Cardiac muscle cell (in vitro differentiated cells and primary cell): Measurements from ENCODE around the gene COL5A1. TPM values are rescaled to one million over a fixed set of nuclear protein-coding genes. Genes with fewer than 3 reads are reported as not detected.

Experiments used
- DNase-seq, 2 donors: peaks; one replicate each; pipeline versions ENCODE4 v3.0.0 to v3.0.0-alpha.2; 2010 to 2017; ENCODE audit warnings: low read depth in 1 of 2, low spot score in 1 of 2
- H3K27ac ChIP-seq: fragments of 200-600 bp; sonication (generic); 2 replicates; pipeline ENCODE4 v1.5.1; 2016
- H3K27me3 ChIP-seq: fragments of 200-600 bp; sonication (generic); 2 replicates; pipeline ENCODE4 v1.6.0; 2016; ENCODE audit warnings: control low read depth
- H3K36me3 ChIP-seq: fragments of 200-600 bp; sonication (generic); 2 replicates; pipeline ENCODE4 v1.5.1; 2016; ENCODE audit warnings: control low read depth
- H3K4me1 ChIP-seq: fragments of 200-600 bp; sonication (generic); 2 replicates; pipeline ENCODE4 v1.8.1; 2017; ENCODE audit warnings: low read depth, mild to moderate bottlenecking, mixed run types
- H3K4me3 ChIP-seq: fragments of 200-600 bp; sonication (generic); 2 replicates; pipeline ENCODE4 v1.5.1; 2016; ENCODE audit warnings: mild to moderate bottlenecking
- H3K9me3 ChIP-seq: fragments of 200-600 bp; sonication (generic); 2 replicates; pipeline ENCODE4 v1.5.1; 2017; ENCODE audit warnings: low read depth, mild to moderate bottlenecking, control low read depth
- polyA plus RNA-seq: library from polyadenylated mRNA; unstranded; fragments of >200 nt; fragmentation: Nextera tagmentation; extraction: Ambion mirVana; gene quantifications from 2 replicates; pipeline ENCODE4 v1.2.1, GENCODE V29; 2016
- total RNA-seq: library from RNA; depleted of rRNA; stranded (reverse); fragments of >200 nt; gene quantifications from 2 replicates; pipeline ENCODE4 v1.2.3, GENCODE V29; 2016
- TF ChIP-seq, protein P1 (sequence below): IDR thresholded peaks from 2 replicates; pipeline ENCODE4 v1.5.1; 2012; ENCODE audit warnings: low read depth, mild to moderate bottlenecking, low read length

Gene COL5A1
- total and polyA plus RNA-seq, 2 experiments from 2014 or later, result 34.5 to 129 TPM

DNA sequence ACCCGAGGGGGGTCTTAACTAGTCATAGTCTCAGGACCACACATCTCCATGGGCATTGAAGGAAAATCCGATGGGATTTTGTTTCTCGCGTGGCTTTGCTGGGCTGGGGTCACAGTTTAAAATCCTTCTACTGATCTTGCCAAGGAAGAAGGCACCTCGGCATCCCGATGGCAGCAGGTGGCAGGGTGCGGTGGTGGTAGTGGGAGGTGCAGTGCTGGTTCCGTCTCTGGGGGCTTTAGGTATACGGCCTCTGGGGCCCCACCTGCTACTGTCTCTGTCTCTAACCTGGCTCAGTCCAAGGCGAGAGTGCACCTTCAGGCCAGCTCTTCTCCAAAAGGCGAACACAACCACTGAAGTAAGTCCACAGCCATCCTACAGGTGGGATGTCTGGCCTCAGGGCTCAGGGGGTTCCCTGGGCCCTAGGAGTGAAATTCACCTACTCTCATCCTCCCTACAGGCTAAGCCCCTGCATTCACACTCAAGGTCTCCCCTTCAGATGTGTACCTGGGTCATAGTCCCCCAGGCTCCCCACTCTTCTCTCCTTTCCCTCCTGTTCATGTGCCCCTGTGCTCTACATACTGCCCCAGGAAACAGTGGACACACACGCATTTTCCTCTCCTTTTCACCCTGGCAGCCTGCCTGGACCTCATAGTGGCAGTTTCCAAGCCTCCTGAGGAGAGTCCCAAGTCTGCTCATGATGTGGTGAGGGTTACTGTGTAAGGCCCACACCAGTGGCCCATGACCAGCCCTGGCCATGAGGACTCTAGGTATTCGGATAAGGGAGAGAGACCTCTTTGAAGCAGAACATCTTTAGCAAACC is 238.3 kb downstream of the COL5A1 start:
- Histone ChIP-seq H3K27ac (no peak overlapping the region), H3K4me1 (no peaks in the 10 kb centered on the region), H3K27me3 (no peaks in the 10 kb centered on the region), H3K9me3 (no peaks in the 10 kb centered on the region), H3K4me3 (no peak overlapping the region), H3K36me3 (no peaks in the 10 kb centered on the region)
- TF ChIP-seq, protein P1, sequence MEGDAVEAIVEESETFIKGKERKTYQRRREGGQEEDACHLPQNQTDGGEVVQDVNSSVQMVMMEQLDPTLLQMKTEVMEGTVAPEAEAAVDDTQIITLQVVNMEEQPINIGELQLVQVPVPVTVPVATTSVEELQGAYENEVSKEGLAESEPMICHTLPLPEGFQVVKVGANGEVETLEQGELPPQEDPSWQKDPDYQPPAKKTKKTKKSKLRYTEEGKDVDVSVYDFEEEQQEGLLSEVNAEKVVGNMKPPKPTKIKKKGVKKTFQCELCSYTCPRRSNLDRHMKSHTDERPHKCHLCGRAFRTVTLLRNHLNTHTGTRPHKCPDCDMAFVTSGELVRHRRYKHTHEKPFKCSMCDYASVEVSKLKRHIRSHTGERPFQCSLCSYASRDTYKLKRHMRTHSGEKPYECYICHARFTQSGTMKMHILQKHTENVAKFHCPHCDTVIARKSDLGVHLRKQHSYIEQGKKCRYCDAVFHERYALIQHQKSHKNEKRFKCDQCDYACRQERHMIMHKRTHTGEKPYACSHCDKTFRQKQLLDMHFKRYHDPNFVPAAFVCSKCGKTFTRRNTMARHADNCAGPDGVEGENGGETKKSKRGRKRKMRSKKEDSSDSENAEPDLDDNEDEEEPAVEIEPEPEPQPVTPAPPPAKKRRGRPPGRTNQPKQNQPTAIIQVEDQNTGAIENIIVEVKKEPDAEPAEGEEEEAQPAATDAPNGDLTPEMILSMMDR, result no peak
- no peak for DNase-seq

DNA sequence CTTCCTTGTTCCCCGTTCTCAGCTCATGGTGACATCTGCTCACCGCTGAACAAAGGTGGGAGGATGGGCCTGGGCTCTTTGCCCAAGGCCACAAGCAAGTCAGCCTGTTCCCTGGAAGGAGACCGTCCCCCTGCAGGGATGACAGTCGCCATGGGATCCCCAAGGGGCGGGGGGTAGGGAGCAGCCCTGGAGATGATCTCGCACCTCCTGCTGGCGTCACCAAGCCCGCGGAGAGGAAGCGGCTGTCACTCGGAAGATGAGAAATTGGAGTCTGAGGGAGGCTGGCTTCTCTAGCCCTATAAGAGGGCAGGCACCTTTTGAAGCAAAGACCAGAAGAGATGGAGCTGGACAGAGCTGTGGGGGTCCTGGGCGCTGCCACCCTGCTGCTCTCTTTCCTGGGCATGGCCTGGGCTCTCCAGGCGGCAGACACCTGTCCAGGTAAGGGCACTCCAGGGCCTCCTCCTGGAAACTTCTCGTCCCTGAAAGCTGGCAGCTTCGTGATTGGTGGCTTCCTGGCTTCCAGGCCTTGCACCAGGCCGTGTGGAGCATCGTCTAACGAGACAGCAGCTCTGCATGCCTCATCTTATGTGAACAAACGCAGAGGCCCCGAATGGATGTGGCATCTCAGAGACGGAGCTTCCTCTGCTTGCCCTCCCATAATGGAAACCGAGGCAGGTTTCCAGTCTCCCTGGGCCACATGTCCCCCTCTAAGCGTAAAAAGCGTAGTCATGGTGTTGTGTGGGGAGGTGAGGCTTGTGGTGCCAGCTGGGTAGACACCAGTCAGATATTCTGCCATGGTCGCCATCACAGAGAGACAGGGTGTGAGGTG is 239.1 kb downstream of the COL5A1 start, which contains the start of gene FCN2:
FCN2 (plus strand) TSS at position 327 of the 829 bp plus-strand sequence; CDS start at position 339, 12 bp downstream.
- H3K4me1 ChIP-seq, result no peaks in the 10 kb centered on the region
- no peaks in the 10 kb centered on the region for H3K36me3 ChIP-seq
- no peak within 1 kb of the TSS for H3K4me3 ChIP-seq
- H3K27ac ChIP-seq, result no peak within 1 kb of the TSS
- no peaks in the 10 kb centered on the region for H3K27me3 ChIP-seq
- TF ChIP-seq, protein P1, result no peak
- H3K9me3 ChIP-seq, result no peaks in the 10 kb centered on the region
- DNase-seq, result no peak

DNA sequence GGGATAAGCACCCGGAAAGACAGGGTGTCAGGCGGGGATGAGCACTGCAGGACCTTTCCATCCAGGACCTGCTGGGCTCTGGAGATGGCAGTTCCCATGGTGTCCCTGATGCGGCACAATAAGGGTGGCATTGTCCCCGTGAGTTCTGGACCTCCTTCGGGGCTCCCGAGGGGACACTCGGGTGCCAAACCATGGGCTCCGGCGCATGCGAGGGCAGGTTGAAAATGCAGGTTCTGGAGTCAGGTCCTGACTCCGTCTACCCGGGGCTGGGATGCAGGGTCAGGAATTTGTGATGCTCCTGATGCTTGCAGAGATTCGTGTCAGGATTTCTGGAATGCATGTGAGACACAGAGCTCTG is 239.7 kb downstream of the COL5A1 start:
- TF ChIP-seq, protein P1, result no peak
- no peak overlapping the region for H3K4me3 ChIP-seq
- H3K27ac ChIP-seq, result no peak overlapping the region
- DNase-seq, result no peak
- no peaks in the 10 kb centered on the region for H3K9me3 ChIP-seq
- H3K36me3 ChIP-seq, result no peaks in the 10 kb centered on the region
- H3K4me1 ChIP-seq, result no peaks in the 10 kb centered on the region
- H3K27me3 ChIP-seq, result no peaks in the 10 kb centered on the region

DNA sequence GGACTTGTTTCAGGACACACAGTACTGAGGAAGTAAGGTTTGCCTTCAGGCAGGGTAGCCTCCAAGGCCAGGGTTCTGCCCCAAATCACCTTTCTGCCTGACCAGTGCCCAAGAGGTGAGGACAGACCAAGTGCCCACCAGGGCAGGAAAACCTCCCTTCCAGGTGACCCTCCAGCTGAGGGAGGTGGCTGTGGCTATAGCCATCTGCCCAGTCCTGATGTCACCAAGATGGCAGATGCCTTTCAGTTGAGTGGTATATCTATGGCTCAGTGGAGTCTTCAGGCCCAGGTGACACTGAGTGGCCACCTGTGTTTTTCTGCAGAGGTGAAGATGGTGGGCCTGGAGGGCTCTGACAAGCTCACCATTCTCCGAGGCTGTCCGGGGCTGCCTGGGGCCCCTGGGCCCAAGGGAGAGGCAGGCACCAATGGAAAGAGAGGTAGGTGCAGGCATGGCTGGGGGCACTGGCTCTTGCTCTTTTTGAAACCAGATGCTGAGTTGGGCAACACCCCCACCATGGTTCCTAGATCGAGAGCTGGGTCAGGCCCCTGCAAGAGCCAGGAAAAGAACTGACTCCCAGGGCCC is 240.7 kb downstream of the COL5A1 start:
- no peak for DNase-seq

More for the DNA sequence above, 240.7 kb downstream of the COL5A1 start:
- TF ChIP-seq, protein P1, result no peak
- H3K9me3 ChIP-seq, result no peaks in the 10 kb centered on the region
- H3K27me3 ChIP-seq, result no peaks in the 10 kb centered on the region
- H3K27ac ChIP-seq, result no peak overlapping the region
- no peak overlapping the region for H3K4me3 ChIP-seq
- H3K4me1 ChIP-seq, result no peaks in the 10 kb centered on the region
- no peaks in the 10 kb centered on the region for H3K36me3 ChIP-seq
